Stimulated activated CD4-positive, alpha-beta T cell treated with anti-CD3 and anti-CD28 coated beads, Interleukin-4, amount 100 ng/mL, for 4 hours (primary cell): ENCODE data around the gene BRI3BP.
"Not testable (repeated sequence)": the region's sequence is repeated elsewhere in the genome, so short reads cannot be mapped to it uniquely, and the experiment has no call there.

Source experiments
- DNase-seq, 2 experiments: peaks; one replicate each; pipeline ENCODE4 v3.0.0-alpha.2; 2020

BRI3BP gene

DNA sequence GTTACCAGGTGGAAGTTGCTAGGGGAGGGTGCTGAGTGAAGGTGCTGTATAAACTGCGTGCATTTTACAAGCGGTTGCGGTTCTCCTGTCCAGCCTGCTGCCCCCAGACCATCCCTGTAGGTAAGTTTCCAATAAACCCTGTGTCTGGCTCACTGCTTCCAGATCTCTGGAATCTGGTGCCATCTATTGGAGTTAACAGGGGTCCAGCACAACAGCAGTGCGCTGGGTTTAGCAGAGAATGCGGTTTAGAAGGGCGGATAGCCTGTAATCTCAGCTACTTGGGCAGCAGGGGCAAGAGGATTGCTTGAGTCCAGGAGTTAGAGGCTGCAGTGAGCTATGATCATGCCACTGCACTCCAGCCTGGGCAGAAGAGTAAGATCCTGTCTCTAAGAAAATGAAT lies 76.7 kb downstream of the BRI3BP start:
- no peak for DNase-seq

DNA sequence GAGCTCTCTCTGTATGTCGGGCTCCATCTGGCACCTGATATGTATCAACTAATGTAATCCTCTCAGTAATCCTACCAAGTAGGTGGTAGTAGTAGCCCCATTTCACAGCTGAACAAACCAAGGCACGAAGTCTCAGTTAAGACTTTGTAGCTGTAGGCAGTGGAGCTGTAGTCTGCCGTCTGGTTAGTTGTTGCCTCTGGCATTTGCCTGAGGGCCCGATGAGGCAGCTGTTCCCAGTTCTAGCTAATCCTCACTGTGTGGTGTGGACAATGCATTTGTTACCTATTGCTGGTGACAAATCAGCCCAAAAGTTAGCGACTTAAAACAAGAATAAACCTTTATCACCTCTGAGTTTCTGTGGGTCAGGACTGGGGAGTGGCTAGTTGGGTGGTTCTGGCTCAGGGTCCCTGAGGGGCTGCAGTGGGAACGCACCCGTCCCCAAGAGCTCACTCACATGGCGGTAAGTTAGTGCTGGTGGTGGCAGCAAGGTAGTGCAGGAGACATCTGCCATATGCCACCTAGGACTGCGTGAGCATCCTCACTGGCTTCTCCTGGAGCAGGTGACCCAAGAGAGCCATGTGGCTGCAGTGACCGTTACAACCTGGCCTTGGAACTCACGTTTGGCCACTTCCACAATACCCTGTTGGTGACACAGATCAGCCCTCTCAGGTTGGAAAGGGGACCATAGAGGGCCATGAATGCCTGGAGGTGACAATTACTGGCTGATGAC lies 77.4 kb downstream of the BRI3BP start:
- no peak for DNase-seq

- DNase-seq = no peak
These were observed 78.0 kb downstream of the BRI3BP start for GRCh38 chr12:125071456-125071855.

- no peak for DNase-seq
These were observed 79.1 kb downstream of the BRI3BP start for GRCh38 chr12:125072496-125072895.

DNA sequence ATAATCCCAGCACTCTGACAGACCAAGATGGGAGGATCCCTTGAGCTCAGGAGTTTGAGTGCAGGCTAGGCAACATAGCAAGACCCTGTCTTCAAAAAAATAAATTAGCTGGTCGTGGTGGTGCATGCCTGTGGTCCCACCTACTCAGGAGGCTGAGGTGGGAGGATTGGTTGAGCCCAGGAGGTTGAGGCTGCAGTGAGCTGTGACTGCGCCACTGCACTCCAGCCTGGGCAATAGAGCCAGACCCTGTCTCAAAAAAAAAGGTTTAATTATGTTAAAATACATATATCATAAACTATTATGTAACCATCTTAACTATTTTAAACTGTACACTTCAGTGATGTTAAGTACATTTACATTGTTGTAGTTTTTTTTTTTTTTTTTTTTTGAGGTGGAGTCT lies 80.8 kb downstream of the BRI3BP start:
- DNase-seq = not testable (repeated sequence)

GRCh38 chr12:125076103-125076502 lies 82.7 kb downstream of the BRI3BP start:
- DNase-seq = no peak

GRCh38 chr12:125079084-125079483 lies 85.6 kb downstream of the BRI3BP start:
- no peak for DNase-seq

DNA sequence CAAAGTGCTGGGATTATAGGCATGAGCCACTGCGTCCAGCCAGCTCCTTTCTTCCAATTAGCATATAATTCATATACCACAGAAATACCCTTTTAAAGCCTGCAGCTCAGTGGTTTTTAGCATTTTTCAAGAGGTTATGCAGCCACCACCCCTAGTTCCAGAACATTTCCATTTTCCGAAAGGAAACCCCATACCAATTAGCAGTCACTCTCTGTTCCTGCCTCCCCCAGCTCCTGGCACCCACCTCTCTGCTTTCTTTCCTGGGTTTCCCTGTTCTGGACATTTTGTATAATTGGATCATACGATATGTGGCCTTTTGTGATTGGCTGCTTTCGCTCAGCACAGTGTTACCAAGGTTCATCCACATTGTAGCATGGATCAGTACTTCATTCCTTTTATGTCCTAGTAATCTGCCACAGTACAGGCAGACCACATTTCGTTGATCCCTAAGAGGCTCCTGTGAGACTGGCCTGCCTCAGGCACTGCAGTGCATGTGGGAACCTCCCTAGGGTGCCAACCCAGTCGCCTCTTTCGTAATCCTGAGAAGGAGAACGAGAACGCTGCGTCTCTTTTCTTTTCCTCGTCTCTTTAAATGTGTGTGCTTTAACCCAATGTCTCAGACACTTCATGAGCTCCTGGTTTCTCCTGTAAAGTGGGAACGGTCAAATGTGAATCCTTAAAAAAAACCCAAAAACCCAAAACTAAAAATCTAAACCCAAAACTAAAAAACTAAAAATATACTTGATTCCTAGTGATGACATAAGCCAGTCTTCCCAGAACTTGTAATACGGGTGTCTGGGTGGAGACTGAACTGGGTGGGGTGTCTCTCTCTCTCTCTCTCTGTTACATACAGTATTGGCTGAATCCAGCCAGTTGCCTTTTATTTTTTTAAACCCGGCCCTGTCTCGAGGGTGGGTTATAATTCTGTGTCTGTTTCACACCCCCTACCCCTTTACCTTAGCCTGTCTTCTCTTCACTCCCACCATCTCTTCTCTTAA lies 86.5 kb downstream of the BRI3BP start:
- no peak for DNase-seq
